Stomach (tissue), 9 donors: ENCODE results near the gene HLA-G. TPM values are rescaled to one million over a fixed set of nuclear protein-coding genes. Genes with fewer than 3 reads are reported as not detected.

Experiments
- DNase-seq, 2 donors: peaks; one replicate each; pipeline versions ENCODE4 v3.0.0 to v3.0.0-alpha.2; 2013 to 2019
- H3K27ac ChIP-seq, 5 donors: fragments of 200-600 bp in 4 of 5; sonication (generic) in 4 of 5; one replicate each; pipeline ENCODE4 v1.5.1; 2013 to 2019; ENCODE audit warnings: mild to moderate bottlenecking in 1 of 5, moderate library complexity in 1 of 5
- H3K27me3 ChIP-seq, 3 donors: fragments of 200-600 bp; sonication (generic); one replicate each; pipeline ENCODE4 v1.5.1; 2017 to 2019; ENCODE audit warnings: mixed run types in 1 of 3
- H3K36me3 ChIP-seq, 4 donors: fragments of 200-600 bp; sonication (generic); 1 replicate in 3 of 4; 2 replicates in 1 of 4; pipeline ENCODE4 v1.5.1; 2016 to 2019
- H3K4me1 ChIP-seq, 4 donors: fragments of 200-600 bp; sonication (generic); one replicate each; pipeline ENCODE4 v1.5.1; 2016 to 2019
- H3K4me3 ChIP-seq, 4 donors: fragments of 200-600 bp; sonication (generic) in 3 of 4; one replicate each; pipeline ENCODE4 v1.5.1; 2016 to 2019; ENCODE audit warnings: mild to moderate bottlenecking in 1 of 4
- H3K9me3 ChIP-seq, 4 donors: fragments of 200-600 bp; sonication (generic); one replicate each; pipeline ENCODE4 v1.5.1; 2016 to 2019
- EP300 ChIP-seq: sonication (generic); formaldehyde crosslinking; IDR thresholded peaks from one replicate; pipeline ENCODE4 v1.6.1; 2017; ENCODE audit warnings: antibody characterized with exemption
- POLR2A ChIP-seq, 4 donors: fragments of 450-650 bp; IDR thresholded peaks; one replicate each; pipeline ENCODE4 v1.6.1; 2016; ENCODE audit warnings: antibody characterized with exemption in 4 of 4, control low read depth in 2 of 4, mild to moderate bottlenecking in 1 of 4, moderate library complexity in 1 of 4
- POLR2AphosphoS5 ChIP-seq, 3 donors: sonication (generic); formaldehyde crosslinking; IDR thresholded peaks; one replicate each; pipeline ENCODE4 v1.6.1; 2016; ENCODE audit warnings: antibody characterized with exemption in 3 of 3
- WGBS, 5 donors: extraction: QIAGEN DNeasy Blood & Tissue Kit in 3 of 5; methylation state at CpG; one replicate each; pipeline versions ENCODE4 v1.1.5 to v1.1.7; 2013 to 2018; 5-methylcytosine and 5-hydroxymethylcytosine counted together
- intact Hi-C: fragments of 100-400 bp; cut with DNase I; formaldehyde crosslinking; loops from one replicate; pipeline ENCODE4 v1.15.1; 2023; ENCODE audit warnings: low total_unique reads
- polyA plus RNA-seq, 3 donors: library from polyadenylated mRNA; stranded (reverse); fragments of 200-250 nt; gene quantifications; one replicate each; pipeline ENCODE4 v1.2.3, GENCODE V29; 2013
- total RNA-seq, 5 donors: library from RNA; depleted of rRNA; stranded (reverse); fragments of >200 nt; gene quantifications; one replicate each; pipeline versions ENCODE4 v1.1.0 to v1.2.3, GENCODE V29; 2014 to 2016
- TF ChIP-seq, protein P1 (sequence below), 7 experiments: fragments of 450-650 bp in 4 of 7; fragments of 200-600 bp in 3 of 7; sonication (generic) in 3 of 7; IDR thresholded peaks; one replicate each; pipeline ENCODE4 v1.5.1; 2016 to 2019; ENCODE audit warnings: antibody characterized with exemption in 7 of 7, control low read depth in 2 of 7, mild to moderate bottlenecking in 1 of 7
- donor health status: healthy with polysubstance abuse.
- donor health status: Bipolar disorder and iron deficiency.
- donor health status: healthy.

HLA-G gene
- total and polyA plus RNA-seq, 8 donors = 0.10 to 3.6 TPM; not detected in 6

DNA sequence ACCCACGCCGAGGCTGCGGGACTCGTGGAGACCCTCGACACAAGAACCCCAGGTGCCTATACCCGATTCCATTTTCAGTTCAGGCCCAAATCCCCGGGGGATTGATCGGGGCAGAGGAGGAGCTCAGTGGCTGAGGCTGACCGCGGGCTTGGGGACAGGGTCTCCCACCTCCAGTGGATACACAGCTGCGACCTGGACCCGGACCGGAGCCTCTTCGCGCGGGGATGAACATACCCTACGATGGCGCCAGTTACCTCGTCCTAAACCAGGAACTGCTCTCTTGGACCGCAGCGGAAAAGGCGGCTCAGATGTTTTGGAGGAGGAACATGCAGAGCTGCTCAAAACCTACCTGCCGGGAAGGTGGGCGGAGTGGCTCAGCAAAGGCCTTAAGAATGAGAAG lies 27.4 kb upstream of the HLA-G start:
- H3K36me3 ChIP-seq = no peaks in the 10 kb centered on the region
- no peak for DNase-seq
- no peaks in the 10 kb centered on the region for H3K9me3 ChIP-seq
- H3K27me3 ChIP-seq = peaks cover 0 to 28% (median 0%) of the 10 kb centered on the region in 3 donors
- no peak for TF ChIP-seq POLR2A (IDR thresholded peaks at IDR 0.05)
- TF ChIP-seq EP300 = no peak
- TF ChIP-seq, protein P1, sequence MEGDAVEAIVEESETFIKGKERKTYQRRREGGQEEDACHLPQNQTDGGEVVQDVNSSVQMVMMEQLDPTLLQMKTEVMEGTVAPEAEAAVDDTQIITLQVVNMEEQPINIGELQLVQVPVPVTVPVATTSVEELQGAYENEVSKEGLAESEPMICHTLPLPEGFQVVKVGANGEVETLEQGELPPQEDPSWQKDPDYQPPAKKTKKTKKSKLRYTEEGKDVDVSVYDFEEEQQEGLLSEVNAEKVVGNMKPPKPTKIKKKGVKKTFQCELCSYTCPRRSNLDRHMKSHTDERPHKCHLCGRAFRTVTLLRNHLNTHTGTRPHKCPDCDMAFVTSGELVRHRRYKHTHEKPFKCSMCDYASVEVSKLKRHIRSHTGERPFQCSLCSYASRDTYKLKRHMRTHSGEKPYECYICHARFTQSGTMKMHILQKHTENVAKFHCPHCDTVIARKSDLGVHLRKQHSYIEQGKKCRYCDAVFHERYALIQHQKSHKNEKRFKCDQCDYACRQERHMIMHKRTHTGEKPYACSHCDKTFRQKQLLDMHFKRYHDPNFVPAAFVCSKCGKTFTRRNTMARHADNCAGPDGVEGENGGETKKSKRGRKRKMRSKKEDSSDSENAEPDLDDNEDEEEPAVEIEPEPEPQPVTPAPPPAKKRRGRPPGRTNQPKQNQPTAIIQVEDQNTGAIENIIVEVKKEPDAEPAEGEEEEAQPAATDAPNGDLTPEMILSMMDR (IDR thresholded peaks at IDR 0.05) = no peak
- no peak for TF ChIP-seq POLR2AphosphoS5 (IDR thresholded peaks at IDR 0.05)
- 84 to 91% (median 87%) methylated on average over 24 of the region's 24 CpGs for WGBS, 5 donors
- no peaks in the 10 kb centered on the region for H3K4me1 ChIP-seq
- no peak overlapping the region for H3K27ac ChIP-seq
- intact Hi-C loops = no loop called here
- no peak overlapping the region for H3K4me3 ChIP-seq

DNA sequence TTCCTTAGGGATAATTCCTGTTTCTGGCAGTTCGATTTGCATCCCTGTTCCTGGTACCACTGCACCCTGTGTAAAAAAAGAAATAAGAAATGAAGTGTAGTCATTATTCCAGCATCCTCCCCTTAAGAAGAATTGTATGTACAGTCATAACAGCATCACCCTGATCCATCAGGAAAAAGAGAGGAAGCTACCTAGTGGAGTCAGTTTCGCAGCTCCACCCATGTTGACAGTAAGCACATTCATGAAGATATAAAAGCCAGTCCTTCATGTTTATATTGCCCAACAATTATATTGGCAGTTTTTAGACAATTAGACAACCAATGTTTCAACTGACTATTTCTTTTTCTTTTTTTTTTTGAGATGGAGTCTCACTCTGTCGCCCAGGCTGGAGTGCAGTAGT lies 21.2 kb upstream of the HLA-G start:
- TF ChIP-seq, protein P1 (IDR thresholded peaks at IDR 0.05) = no peak
- TF ChIP-seq EP300 (no peak), POLR2A (IDR thresholded peaks at IDR 0.05) (no peak), POLR2AphosphoS5 (IDR thresholded peaks at IDR 0.05) (no peak)
- Histone ChIP-seq H3K9me3 (no peaks in the 10 kb centered on the region), H3K4me3 (no peak overlapping the region), H3K4me1 (no peaks in the 10 kb centered on the region), H3K27ac (no peak overlapping the region), H3K36me3 (no peaks in the 10 kb centered on the region), H3K27me3 (peaks cover 0 to 19% (median 0%) of the 10 kb centered on the region in 3 donors)
- intact Hi-C loops = no loop called here
- 80 to 95% (median 87%) methylated on average over 3 of the region's 3 CpGs for WGBS, 5 donors
- DNase-seq = no peak

DNA sequence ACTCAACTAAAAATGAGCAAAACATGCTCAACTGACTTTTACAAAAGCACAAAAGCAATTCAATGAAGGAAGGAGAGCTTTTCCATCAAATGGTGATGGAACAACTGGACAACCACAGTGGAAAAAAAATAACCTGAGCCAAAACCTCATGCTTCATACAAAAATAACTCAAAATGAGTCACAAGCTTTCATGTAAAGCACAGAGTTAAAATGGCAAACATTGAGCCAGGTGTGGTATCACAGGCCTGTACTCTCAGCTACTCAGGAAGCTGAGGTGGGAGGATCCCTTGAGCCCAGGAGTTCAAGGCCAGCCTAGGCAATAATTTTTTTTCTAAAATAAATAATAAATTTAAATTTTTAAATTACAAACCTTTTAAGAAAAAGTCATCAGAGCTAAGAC lies 18.4 kb upstream of the HLA-G start:
- intact Hi-C loops = no loop called here
- Histone ChIP-seq H3K27me3 (peaks cover 0 to 19% (median 0%) of the 10 kb centered on the region in 3 donors), H3K36me3 (no peaks in the 10 kb centered on the region), H3K4me3 (no peak overlapping the region), H3K27ac (no peak overlapping the region), H3K9me3 (no peaks in the 10 kb centered on the region), H3K4me1 (no peaks in the 10 kb centered on the region)
- TF ChIP-seq, protein P1 (IDR thresholded peaks at IDR 0.05) = no peak
- TF ChIP-seq POLR2AphosphoS5 (IDR thresholded peaks at IDR 0.05) (no peak), POLR2A (IDR thresholded peaks at IDR 0.05) (no peak), EP300 (no peak)
- no peak for DNase-seq

DNA sequence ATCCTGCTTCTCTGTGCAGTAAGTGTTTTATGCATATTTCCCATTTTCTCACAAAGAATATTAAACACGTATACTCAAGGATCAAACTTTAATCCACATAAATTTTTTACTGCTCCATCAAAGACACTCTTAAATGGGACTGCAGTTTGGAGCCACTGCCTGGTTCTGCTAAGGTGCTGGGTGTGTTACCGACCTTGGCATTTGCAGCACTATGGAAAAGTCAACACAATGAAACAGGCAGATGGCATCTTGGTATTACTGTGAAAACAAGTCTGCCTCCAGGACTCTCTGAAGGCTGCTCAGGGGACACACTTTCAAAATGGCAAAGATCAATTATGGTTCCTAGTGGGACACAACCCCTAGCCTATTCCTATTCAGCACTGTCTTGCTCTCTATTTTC lies 17.3 kb upstream of the HLA-G start:
- intact Hi-C loops = no loop called here

More for the DNA sequence above, 17.3 kb upstream of the HLA-G start:
- DNase-seq = no peak
- Histone ChIP-seq H3K9me3 (no peaks in the 10 kb centered on the region), H3K27ac (no peak overlapping the region), H3K27me3 (peaks cover 0 to 9% (median 0%) of the 10 kb centered on the region in 3 donors), H3K36me3 (no peaks in the 10 kb centered on the region), H3K4me3 (no peak overlapping the region), H3K4me1 (no peaks in the 10 kb centered on the region)
- TF ChIP-seq, protein P1 (IDR thresholded peaks at IDR 0.05) = no peak
- TF ChIP-seq POLR2AphosphoS5 (IDR thresholded peaks at IDR 0.05) (no peak), EP300 (no peak), POLR2A (IDR thresholded peaks at IDR 0.05) (no peak)
- WGBS, 5 donors = 41 to 56% (median 49%) methylated on average over 2 of the region's 2 CpGs
